ENCODE data around the gene CAMK4.
A peak's percentile ranks its signal among the peaks of the same experiment; 100 is the strongest.
"Not testable (repeated sequence)": the region's sequence is repeated elsewhere in the genome, so short reads cannot be mapped to it uniquely, and the experiment has no call there.

CAMK4 gene

GRCh38 chr5:111379391-111379816 is 155.2 kb downstream of the CAMK4 start:
- DNase-seq = no peak

GRCh38 chr5:111383288-111383970 is 159.2 kb downstream of the CAMK4 start:
- no peak for DNase-seq

- DNase-seq = no peak
Measured at GRCh38 chr5:111384220-111384619, 160.0 kb downstream of the CAMK4 start.

- DNase-seq = no peak
Measured at GRCh38 chr5:111385051-111385450, 160.9 kb downstream of the CAMK4 start.

- peak in 8 of 58 donors; percentile 1 to 57 (median 9) for DNase-seq
Measured at GRCh38 chr5:111385970-111386831, 162.0 kb downstream of the CAMK4 start.

GRCh38 chr5:111386832-111387162 is 162.6 kb downstream of the CAMK4 start:
- DNase-seq = peak in 5 of 58 donors; percentile 8 to 57 (median 24)

- no peak for DNase-seq
Measured at GRCh38 chr5:111387361-111387760, 163.2 kb downstream of the CAMK4 start.

GRCh38 chr5:111389390-111390082 is 165.4 kb downstream of the CAMK4 start:
- DNase-seq = no peak

- peak in 1 of 58 donors; percentile 14 for DNase-seq
Measured at GRCh38 chr5:111392181-111392580, 168.0 kb downstream of the CAMK4 start.

- no peak for DNase-seq
Measured at GRCh38 chr5:111394586-111394985, 170.4 kb downstream of the CAMK4 start.

GRCh38 chr5:111398013-111398412 is 173.8 kb downstream of the CAMK4 start:
- no peak for DNase-seq

- DNase-seq = no peak
Measured at GRCh38 chr5:111399113-111399512, 174.9 kb downstream of the CAMK4 start.

GRCh38 chr5:111401906-111402305 is 177.7 kb downstream of the CAMK4 start:
- no peak for DNase-seq

GRCh38 chr5:111404270-111404769 is 180.1 kb downstream of the CAMK4 start:
- no peak for DNase-seq

- no peak for DNase-seq
Measured at GRCh38 chr5:111407562-111407961, 183.4 kb downstream of the CAMK4 start.

- DNase-seq = no peak
Measured at GRCh38 chr5:111408817-111409216, 184.6 kb downstream of the CAMK4 start.

- not testable (repeated sequence) for DNase-seq
Measured at GRCh38 chr5:111409266-111409665, 185.1 kb downstream of the CAMK4 start.

GRCh38 chr5:111410067-111410466 is 185.9 kb downstream of the CAMK4 start:
- DNase-seq = not testable (repeated sequence)

- no peak for DNase-seq
Measured at GRCh38 chr5:111411301-111411700, 187.1 kb downstream of the CAMK4 start.

- DNase-seq = no peak
Measured at GRCh38 chr5:111412593-111412992, 188.4 kb downstream of the CAMK4 start.

- no peak for DNase-seq
Measured at GRCh38 chr5:111415053-111415452, 190.9 kb downstream of the CAMK4 start.

- DNase-seq = no peak
Measured at GRCh38 chr5:111422245-111422644, 198.1 kb downstream of the CAMK4 start.

Measured in anterior cingulate cortex (tissue), 58 donors.